ENCODE results near the gene SLC6A18.

- TF ChIP-seq CTCF (conservative IDR thresholded peaks at IDR 0.05) (no peak), ZFX (IDR thresholded peaks at IDR 0.05) (no peak)
These were observed 34.3 kb upstream of the SLC6A18 start for GRCh38 chr5:1190837-1191239.
